ENCODE measurements around the gene D2HGDH. TPM values are rescaled to one million over a fixed set of nuclear protein-coding genes. Genes with fewer than 3 reads are reported as not detected.

D2HGDH gene
- total and polyA plus RNA-seq, 9 of the 15 experiments (the other 6 are each of a cell fraction or from before 2014, with no cell fraction given) = 0.39 to 30.8 (median 10.3) TPM

- ChIA-PET CTCF (ENCODE audit: low intra/inter-chr PET ratio) (no interaction called here), POLR2A (no interaction called here)
- Histone ChIP-seq H3K36me3 (ENCODE audit: control insufficient read depth, insufficient read depth, low read length) (no peaks in the 10 kb centered on the region), H3K4me3 (no peak overlapping the region), H4K20me1 (replicated peaks; ENCODE audit: control insufficient read depth, insufficient read depth, low read length) (no peaks in the 10 kb centered on the region), H3K9me3 (replicated peaks; ENCODE audit: control insufficient read depth, insufficient read depth, low read depth, low read length) (no peaks in the 10 kb centered on the region; the same call in 1 of the 2 replicates), H3K27me3 (ENCODE audit: control insufficient read depth in 2 of 2, insufficient read depth in 2 of 2, low read length in 2 of 2) (no peaks in the 10 kb centered on the region), H3K9me1 (ENCODE audit: control insufficient read depth, insufficient read depth, low read length) (no peaks in the 10 kb centered on the region), H2AFZ (ENCODE audit: low read depth, low read length) (peak overlapping the region; percentile 67), H3K9ac (ENCODE audit: insufficient read depth in 1 of 2, low read depth in 2 of 2, low read length in 2 of 2) (peak overlapping the region in 1 of 2 experiments; percentile 17; a peak in 2 of 4 replicates), H3K4me1 (replicated peaks in 1 of 2; ENCODE audit: control insufficient read depth in 2 of 2, insufficient read depth in 2 of 2, low read length in 2 of 2) (peaks cover 8 to 76% of the 10 kb centered on the region in 2 experiments; a peak in 4 of 5 replicates), H3K79me2 (ENCODE audit: control insufficient read depth, insufficient read depth, low read length) (peaks cover 3% of the 10 kb centered on the region; the same call in 1 of the 3 replicates), H3K27ac (ENCODE audit: extremely low read depth, low read depth, low read length) (no peak overlapping the region), H3K4me2 (ENCODE audit: insufficient read depth, low read length) (no peak overlapping the region)
- in situ Hi-C loops (cut with MboI) = no loop called here
- ATAC-seq = no peak
- no peak for FAIRE-seq
- TF ChIP-seq ZKSCAN3 (CRISPR knock-in tag; IDR thresholded peaks at IDR 0.05) (no peak), POLR2G (IDR thresholded peaks at IDR 0.05; ENCODE audit: low read depth, low read length) (peak; percentile 23; the same call in 1 of the 2 replicates), ZBTB9 (CRISPR knock-in tag; IDR thresholded peaks at IDR 0.05) (no peak)
- BruUV-seq (replicated peaks) = no TSS peak
- 80% methylated on average over 11 of the region's 21 CpGs for WGBS (ENCODE audit: insufficient coverage, low coverage, missing lambda C conversion rate)
- intact Hi-C loops (cut with micrococcal nuclease) = no loop called here
- DNase-seq (ENCODE audit: extremely low read depth in 1 of 4, low spot score in 3 of 4) = peak in 1 of 4 experiments; percentile 2
Measured at GRCh38 chr2:241798631-241799521, 64.4 kb downstream of the D2HGDH start.
